Measurements from ENCODE around the gene OR8S1. TPM values are rescaled to one million over a fixed set of nuclear protein-coding genes. Genes with fewer than 3 reads are reported as not detected.

Gene OR8S1
- polyA plus RNA-seq, 1 of the 3 experiments (the other 2 are of a cell fraction), result not detected

DNA sequence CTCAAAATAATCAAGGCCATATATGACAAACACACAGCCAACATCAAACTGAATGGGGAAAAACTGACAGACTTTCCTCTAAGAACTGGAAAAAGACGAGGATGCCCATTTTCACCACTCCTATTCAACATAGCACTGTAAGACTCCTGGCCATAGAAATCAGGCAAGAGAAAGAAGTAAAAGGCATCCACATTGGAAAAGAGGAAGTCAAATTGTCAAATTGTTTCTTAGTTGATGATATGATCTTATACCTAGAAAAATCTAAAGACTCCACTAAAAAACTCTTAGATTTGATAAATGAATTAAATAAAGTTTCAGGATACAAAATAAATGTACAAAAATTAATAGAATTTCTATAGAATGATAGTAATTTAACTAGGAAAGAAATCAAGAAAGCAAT is 11.2 kb downstream of the OR8S1 start (continued):
- TF ChIP-seq ELF1 (IDR thresholded peaks at IDR 0.05), result no peak

DNA sequence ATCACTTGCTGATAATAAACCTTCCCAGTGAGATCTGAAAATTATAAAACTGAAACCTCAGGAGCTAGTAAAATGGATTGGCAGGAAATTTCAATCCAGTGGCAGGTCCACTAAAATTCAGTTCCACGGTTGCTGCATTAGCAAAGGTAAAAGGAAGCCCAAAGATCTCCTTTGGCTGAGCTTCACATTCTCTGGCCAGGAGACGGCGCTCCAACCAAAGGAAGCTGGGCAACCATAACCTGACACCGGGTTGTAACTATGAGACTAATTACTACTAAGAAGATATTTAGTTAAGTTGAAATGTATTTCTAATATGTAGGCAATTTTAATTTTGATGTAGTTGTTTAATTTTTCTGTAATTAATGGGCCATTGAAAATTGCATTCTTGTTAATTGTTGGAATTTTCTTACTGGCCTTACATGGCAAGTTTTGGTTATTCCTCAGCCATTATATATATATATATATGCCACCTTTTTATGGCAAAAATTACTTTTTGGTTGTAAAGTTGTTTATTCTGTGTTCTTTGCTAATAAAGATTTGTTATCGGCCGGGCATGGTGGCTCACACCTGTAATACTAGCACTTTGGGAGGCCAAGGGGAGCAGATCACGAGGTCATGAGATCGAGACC is 17.0 kb downstream of the OR8S1 start:
- ChIA-PET CTCF (interaction anchor here (0.9 to 3.7 kb wide), 6 partner anchors 16 to 211 kb away, joined by 3 to 30 read pairs (median 6); no protein-coding TSS in a partner anchor), POLR2A (no interaction called here)
- WGBS (ENCODE audit: low lambda C conversion rate), result 20% methylated on average over 8 of the region's 8 CpGs
- no peak overlapping the region; a peak in 1 of 4 replicates for H3K4me3 ChIP-seq (ENCODE audit: low read depth in 2 of 2, low read length in 1 of 2)
- no peaks in the 10 kb centered on the region for H3F3A ChIP-seq (replicated peaks; ENCODE audit: insufficient read depth)
- no peak overlapping the region for H3K4me2 ChIP-seq
- H4K20me1 ChIP-seq (ENCODE audit: insufficient read depth), result no peaks in the 10 kb centered on the region
- DNase-seq, result no peak
- H3K4me1 ChIP-seq (ENCODE audit: control insufficient read depth in 1 of 2, insufficient read depth in 2 of 2, low read depth in 1 of 2, low read length in 1 of 2), result no peaks in the 10 kb centered on the region
- H3K27me3 ChIP-seq (ENCODE audit: insufficient read depth), result peaks cover 7% of the 10 kb centered on the region
- H3K36me3 ChIP-seq (replicated peaks in 1 of 2; ENCODE audit: control insufficient read depth in 1 of 2, insufficient read depth in 2 of 2, low read length in 1 of 2), result no peaks in the 10 kb centered on the region
- no peaks in the 10 kb centered on the region for H3K79me2 ChIP-seq (ENCODE audit: insufficient read depth)
- H3K9me3 ChIP-seq, result no peaks in the 10 kb centered on the region
- TF ChIP-seq, protein P1, sequence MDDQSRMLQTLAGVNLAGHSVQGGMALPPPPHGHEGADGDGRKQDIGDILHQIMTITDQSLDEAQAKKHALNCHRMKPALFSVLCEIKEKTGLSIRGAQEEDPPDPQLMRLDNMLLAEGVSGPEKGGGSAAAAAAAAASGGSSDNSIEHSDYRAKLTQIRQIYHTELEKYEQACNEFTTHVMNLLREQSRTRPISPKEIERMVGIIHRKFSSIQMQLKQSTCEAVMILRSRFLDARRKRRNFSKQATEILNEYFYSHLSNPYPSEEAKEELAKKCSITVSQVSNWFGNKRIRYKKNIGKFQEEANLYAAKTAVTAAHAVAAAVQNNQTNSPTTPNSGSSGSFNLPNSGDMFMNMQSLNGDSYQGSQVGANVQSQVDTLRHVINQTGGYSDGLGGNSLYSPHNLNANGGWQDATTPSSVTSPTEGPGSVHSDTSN (IDR thresholded peaks at IDR 0.05), result no peak
- TF ChIP-seq, protein P2, sequence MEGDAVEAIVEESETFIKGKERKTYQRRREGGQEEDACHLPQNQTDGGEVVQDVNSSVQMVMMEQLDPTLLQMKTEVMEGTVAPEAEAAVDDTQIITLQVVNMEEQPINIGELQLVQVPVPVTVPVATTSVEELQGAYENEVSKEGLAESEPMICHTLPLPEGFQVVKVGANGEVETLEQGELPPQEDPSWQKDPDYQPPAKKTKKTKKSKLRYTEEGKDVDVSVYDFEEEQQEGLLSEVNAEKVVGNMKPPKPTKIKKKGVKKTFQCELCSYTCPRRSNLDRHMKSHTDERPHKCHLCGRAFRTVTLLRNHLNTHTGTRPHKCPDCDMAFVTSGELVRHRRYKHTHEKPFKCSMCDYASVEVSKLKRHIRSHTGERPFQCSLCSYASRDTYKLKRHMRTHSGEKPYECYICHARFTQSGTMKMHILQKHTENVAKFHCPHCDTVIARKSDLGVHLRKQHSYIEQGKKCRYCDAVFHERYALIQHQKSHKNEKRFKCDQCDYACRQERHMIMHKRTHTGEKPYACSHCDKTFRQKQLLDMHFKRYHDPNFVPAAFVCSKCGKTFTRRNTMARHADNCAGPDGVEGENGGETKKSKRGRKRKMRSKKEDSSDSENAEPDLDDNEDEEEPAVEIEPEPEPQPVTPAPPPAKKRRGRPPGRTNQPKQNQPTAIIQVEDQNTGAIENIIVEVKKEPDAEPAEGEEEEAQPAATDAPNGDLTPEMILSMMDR (IDR thresholded peaks at IDR 0.05), result peak; percentile 60
- TF ChIP-seq, protein P3, sequence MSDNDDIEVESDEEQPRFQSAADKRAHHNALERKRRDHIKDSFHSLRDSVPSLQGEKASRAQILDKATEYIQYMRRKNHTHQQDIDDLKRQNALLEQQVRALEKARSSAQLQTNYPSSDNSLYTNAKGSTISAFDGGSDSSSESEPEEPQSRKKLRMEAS (IDR thresholded peaks at IDR 0.05; ENCODE audit: low read depth), result no peak
- TF ChIP-seq, protein P4, sequence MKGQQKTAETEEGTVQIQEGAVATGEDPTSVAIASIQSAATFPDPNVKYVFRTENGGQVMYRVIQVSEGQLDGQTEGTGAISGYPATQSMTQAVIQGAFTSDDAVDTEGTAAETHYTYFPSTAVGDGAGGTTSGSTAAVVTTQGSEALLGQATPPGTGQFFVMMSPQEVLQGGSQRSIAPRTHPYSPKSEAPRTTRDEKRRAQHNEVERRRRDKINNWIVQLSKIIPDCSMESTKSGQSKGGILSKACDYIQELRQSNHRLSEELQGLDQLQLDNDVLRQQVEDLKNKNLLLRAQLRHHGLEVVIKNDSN (IDR thresholded peaks at IDR 0.05; ENCODE audit: borderline replicate concordance, low read depth), result no peak
- TF ChIP-seq RAD21 (IDR thresholded peaks at IDR 0.05; ENCODE audit: low read length) (peak; percentile 52), GABPA (IDR thresholded peaks at IDR 0.05; ENCODE audit: low read depth) (no peak), GATA2 (CRISPR knock-in tag; IDR thresholded peaks at IDR 0.05) (no peak), SMC3 (IDR thresholded peaks at IDR 0.05; ENCODE audit: low read depth, low read length) (peak; percentile 17), TEAD4 (IDR thresholded peaks at IDR 0.05; ENCODE audit: borderline replicate concordance, insufficient read depth) (no peak)
- H3K9me2 ChIP-seq, result no peaks in the 10 kb centered on the region
- H3K27ac ChIP-seq (ENCODE audit: low read depth in 2 of 2, low read length in 1 of 2), result no peak overlapping the region
- no peak overlapping the region for H3K9ac ChIP-seq
- no peak overlapping the region for H2AFZ ChIP-seq (ENCODE audit: low read depth)
